CD14-positive monocyte (primary cell): ENCODE data around the gene GINS1. TPM values are rescaled to one million over a fixed set of nuclear protein-coding genes. Genes with fewer than 3 reads are reported as not detected.
"Not testable (repeated sequence)": the region's sequence is repeated elsewhere in the genome, so short reads cannot be mapped to it uniquely, and the experiment has no call there.

Source experiments
- DNase-seq, 3 donors: peaks; one replicate each; pipeline ENCODE4 v3.0.0-alpha.2; 2011 to 2022
- H2AFZ ChIP-seq: 2 replicates; pipeline ENCODE4 v1.6.0; 2012; ENCODE audit warnings: mild to moderate bottlenecking, low read depth, low read length, inconsistent platforms; ENCODE audit not compliant: insufficient read depth, poor library complexity, severe bottlenecking
- H3K27ac ChIP-seq, 2 donors: 1 replicate in 1 of 2; 2 replicates in 1 of 2; pipeline ENCODE4 v1.5.1; 2012 to 2013; ENCODE audit warnings: low read length in 2 of 2, control low read depth in 1 of 2, inconsistent platforms in 1 of 2, low read depth in 1 of 2, mild to moderate bottlenecking in 1 of 2
- H3K27me3 ChIP-seq, 2 donors: one replicate each; pipeline versions ENCODE4 v1.6.0 to v1.6.1; 2011 to 2013; ENCODE audit warnings: low read length in 2 of 2; ENCODE audit not compliant: control insufficient read depth in 2 of 2, insufficient read depth in 2 of 2
- H3K36me3 ChIP-seq, 2 donors: replicated peaks in 1 of 2; 1 replicate in 1 of 2; 2 replicates in 1 of 2; pipeline versions ENCODE4 v1.5.1 to v1.6.1; 2012 to 2013; ENCODE audit warnings: low read length in 2 of 2, control low read depth in 1 of 2, inconsistent platforms in 1 of 2, mild to moderate bottlenecking in 1 of 2; ENCODE audit not compliant: insufficient read depth in 2 of 2, control insufficient read depth in 1 of 2
- H3K4me1 ChIP-seq, 2 donors: 1 replicate in 1 of 2; 2 replicates in 1 of 2; pipeline versions ENCODE4 v1.5.1 to v1.6.1; 2012 to 2013; ENCODE audit warnings: low read length in 2 of 2, control low read depth in 1 of 2, inconsistent platforms in 1 of 2, mild to moderate bottlenecking in 1 of 2, moderate library complexity in 1 of 2; ENCODE audit not compliant: insufficient read depth in 2 of 2, control insufficient read depth in 1 of 2
- H3K4me2 ChIP-seq: replicated peaks from 2 replicates; pipeline ENCODE3; 2012; ENCODE audit warnings: low read length, moderate library complexity, mild to moderate bottlenecking; ENCODE audit not compliant: poor library complexity, severe bottlenecking; ENCODE audit errors: extremely low read depth
- H3K4me3 ChIP-seq, 3 experiments: fragments of 200-600 bp in 1 of 3; sonication (generic) in 1 of 3; replicated peaks in 1 of 3; 1 replicate in 2 of 3; 2 replicates in 1 of 3; pipeline ENCODE4 v1.5.1; 2011 to 2013; ENCODE audit warnings: low read length in 3 of 3, mild to moderate bottlenecking in 3 of 3, control low read depth in 2 of 3, low read depth in 2 of 3, inconsistent platforms in 1 of 3, moderate library complexity in 1 of 3
- H3K79me2 ChIP-seq: 2 replicates; pipeline ENCODE4 v1.6.0; 2012; ENCODE audit warnings: mild to moderate bottlenecking, control low read depth, inconsistent platforms, low read length, moderate library complexity; ENCODE audit not compliant: insufficient read depth
- H3K9ac ChIP-seq: 2 replicates; pipeline ENCODE4 v1.6.0; 2017; ENCODE audit warnings: low read length, mild to moderate bottlenecking; ENCODE audit not compliant: insufficient read depth, poor library complexity, severe bottlenecking
- H3K9me3 ChIP-seq, 2 donors: replicated peaks in 1 of 2; 1 replicate in 1 of 2; 2 replicates in 1 of 2; pipeline versions ENCODE4 v1.5.1 to v1.6.1; 2012 to 2013; ENCODE audit warnings: low read length in 2 of 2, control low read depth in 1 of 2; ENCODE audit not compliant: control insufficient read depth in 1 of 2, insufficient read depth in 1 of 2
- H4K20me1 ChIP-seq: 2 replicates; pipeline ENCODE4 v1.6.0; 2012; ENCODE audit warnings: mild to moderate bottlenecking, low read length, control low read depth, moderate library complexity; ENCODE audit not compliant: insufficient read depth
- H3K27ac Mint-ChIP-seq, 7 donors: one replicate each; pipeline ENCODE4 v1.8.0; 2020; ENCODE audit warnings: mild to moderate bottlenecking in 7 of 7, mixed read lengths in 7 of 7, moderate library complexity in 6 of 7, inconsistent platforms in 2 of 7
- H3K27me3 Mint-ChIP-seq, 3 donors: one replicate each; pipeline ENCODE4 v1.8.0; 2021 to 2022; ENCODE audit warnings: low read depth in 3 of 3, mild to moderate bottlenecking in 3 of 3, mixed read lengths in 3 of 3, moderate library complexity in 3 of 3, inconsistent platforms in 1 of 3
- H3K36me3 Mint-ChIP-seq, 2 donors: one replicate each; pipeline ENCODE4 v1.8.0; 2020; ENCODE audit warnings: mixed read lengths in 2 of 2, inconsistent platforms in 1 of 2, mild to moderate bottlenecking in 1 of 2
- H3K4me1 Mint-ChIP-seq: one replicate; pipeline ENCODE4 v1.8.0; 2020; ENCODE audit warnings: mild to moderate bottlenecking, mixed read lengths
- H3K4me3 Mint-ChIP-seq, 2 donors: one replicate each; pipeline ENCODE4 v1.8.0; 2020; ENCODE audit warnings: mild to moderate bottlenecking in 2 of 2, mixed read lengths in 2 of 2, moderate library complexity in 1 of 2
- H3K9me3 Mint-ChIP-seq, 7 donors: one replicate each; pipeline ENCODE4 v1.8.0; 2020 to 2022; ENCODE audit warnings: mixed read lengths in 7 of 7, mild to moderate bottlenecking in 6 of 7, moderate library complexity in 6 of 7, inconsistent platforms in 2 of 7
- WGBS: methylation state at CpG from one replicate; pipeline ENCODE4 v1.1.5; 2013; ENCODE audit warnings: missing lambda C conversion rate; ENCODE audit not compliant: insufficient coverage; 5-methylcytosine and 5-hydroxymethylcytosine counted together
- intact Hi-C, 2 donors: fragments of 100-400 bp; cut with micrococcal nuclease; formaldehyde crosslinking; loops; one replicate each; pipeline versions ENCODE4 v1.15.0 to v1.15.1; 2023
- polyA plus RNA-seq, 3 donors: library from polyadenylated mRNA; depleted of rRNA in 1 of 3; unstranded in 2 of 3; stranded (reverse) in 1 of 3; fragments of 300-500 nt in 2 of 3; fragments of >200 nt in 1 of 3; fragmentation: Illumina TruSeq in 2 of 3; gene quantifications; 1 replicate in 2 of 3; 2 replicates in 1 of 3; pipeline ENCODE4 v1.2.3, GENCODE V29; 2012 to 2021
- TF ChIP-seq, protein P1 (sequence below): fragments of 200-600 bp; IDR thresholded peaks from one replicate; pipeline ENCODE4 v1.8.0; 2022; ENCODE audit warnings: antibody characterized with exemption, mild to moderate bottlenecking

The GINS1 gene
- polyA plus RNA-seq, 3 donors, result 0.16 to 0.48 (median 0.28) TPM

GRCh38 chr20:25398376-25399036 lies 9.0 kb upstream of the GINS1 start:
- Histone ChIP-seq H3K9ac (no peak overlapping the region), H3K4me3 (no peak overlapping the region), H3K4me2 (no peak overlapping the region), H4K20me1 (no peaks in the 10 kb centered on the region), H2AFZ (no peak overlapping the region), H3K36me3 (no peaks in the 10 kb centered on the region), H3K27me3 (no peaks in the 10 kb centered on the region), H3K27ac (no peak overlapping the region), H3K9me3 (peaks cover 18 to 24% of the 10 kb centered on the region in 2 donors), H3K79me2 (no peaks in the 10 kb centered on the region), H3K4me1 (peaks cover 2 to 8% of the 10 kb centered on the region in 2 donors)
- H3K27ac Mint-ChIP-seq, result no peak overlapping the region
- TF ChIP-seq, protein P1, sequence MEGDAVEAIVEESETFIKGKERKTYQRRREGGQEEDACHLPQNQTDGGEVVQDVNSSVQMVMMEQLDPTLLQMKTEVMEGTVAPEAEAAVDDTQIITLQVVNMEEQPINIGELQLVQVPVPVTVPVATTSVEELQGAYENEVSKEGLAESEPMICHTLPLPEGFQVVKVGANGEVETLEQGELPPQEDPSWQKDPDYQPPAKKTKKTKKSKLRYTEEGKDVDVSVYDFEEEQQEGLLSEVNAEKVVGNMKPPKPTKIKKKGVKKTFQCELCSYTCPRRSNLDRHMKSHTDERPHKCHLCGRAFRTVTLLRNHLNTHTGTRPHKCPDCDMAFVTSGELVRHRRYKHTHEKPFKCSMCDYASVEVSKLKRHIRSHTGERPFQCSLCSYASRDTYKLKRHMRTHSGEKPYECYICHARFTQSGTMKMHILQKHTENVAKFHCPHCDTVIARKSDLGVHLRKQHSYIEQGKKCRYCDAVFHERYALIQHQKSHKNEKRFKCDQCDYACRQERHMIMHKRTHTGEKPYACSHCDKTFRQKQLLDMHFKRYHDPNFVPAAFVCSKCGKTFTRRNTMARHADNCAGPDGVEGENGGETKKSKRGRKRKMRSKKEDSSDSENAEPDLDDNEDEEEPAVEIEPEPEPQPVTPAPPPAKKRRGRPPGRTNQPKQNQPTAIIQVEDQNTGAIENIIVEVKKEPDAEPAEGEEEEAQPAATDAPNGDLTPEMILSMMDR, result no peak
- peaks cover 0 to 3% of the 10 kb centered on the region in 2 donors for H3K36me3 Mint-ChIP-seq
- no peak overlapping the region for H3K4me3 Mint-ChIP-seq
- peaks cover 3 to 4% (median 4%) of the 10 kb centered on the region in 3 donors for H3K27me3 Mint-ChIP-seq
- peak in 1 of 3 donors; percentile 25 for DNase-seq
- H3K9me3 Mint-ChIP-seq, result peaks cover 16 to 30% (median 27%) of the 10 kb centered on the region in 7 donors
- intact Hi-C loops, result loop anchor here (5.0 to 10.0 kb wide), 5 partner anchors 86 to 404 kb away; partner anchors contain the start of genes ACSS1 (in 1 of the 2) and APMAP (in 1 of the 2)
- 80% methylated on average over 1 of the region's 4 CpGs for WGBS
- peaks cover 9% of the 10 kb centered on the region for H3K4me1 Mint-ChIP-seq

DNA sequence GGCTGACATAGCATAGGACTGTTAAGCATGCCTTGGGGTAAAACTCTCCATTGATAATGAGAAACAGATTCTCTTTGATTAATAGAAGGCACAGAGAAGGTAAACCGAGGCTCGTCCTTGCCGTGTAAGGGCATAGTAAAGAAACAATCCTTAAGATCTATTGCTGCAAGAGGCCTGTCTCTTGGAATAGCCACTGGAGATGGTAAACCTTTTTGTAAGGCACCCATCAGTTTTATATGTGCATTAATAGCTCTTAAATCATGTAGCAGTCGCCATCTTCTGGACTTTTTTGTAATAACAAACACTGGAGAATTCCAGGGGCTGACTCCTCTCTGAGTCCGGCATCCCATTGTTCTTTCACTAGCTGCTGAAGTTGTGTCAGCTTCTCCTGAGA lies 8.4 kb upstream of the GINS1 start:
- no peak overlapping the region for H3K4me3 ChIP-seq
- no peaks in the 10 kb centered on the region for H4K20me1 ChIP-seq
- H3K4me3 Mint-ChIP-seq, result no peak overlapping the region
- no peak overlapping the region for H3K27ac ChIP-seq
- no CpG with 5 or more reads among the region's 5 CpGs for WGBS
- peak; percentile 38 to 59 (median 53) for DNase-seq
- H3K36me3 ChIP-seq, result no peaks in the 10 kb centered on the region
- H3K27ac Mint-ChIP-seq, result no peak overlapping the region
- peaks cover 3 to 4% (median 4%) of the 10 kb centered on the region in 3 donors for H3K27me3 Mint-ChIP-seq
- no peak overlapping the region for H3K9ac ChIP-seq
- H3K4me1 ChIP-seq, result peaks cover 2 to 8% of the 10 kb centered on the region in 2 donors
- H3K79me2 ChIP-seq, result no peaks in the 10 kb centered on the region
- TF ChIP-seq, protein P1, result peak; percentile 74
- H3K36me3 Mint-ChIP-seq, result peaks cover 0 to 3% of the 10 kb centered on the region in 2 donors
- peaks cover 20 to 29% of the 10 kb centered on the region in 2 donors for H3K9me3 ChIP-seq
- no peak overlapping the region for H3K4me2 ChIP-seq
- H3K4me1 Mint-ChIP-seq, result peaks cover 9% of the 10 kb centered on the region
- H3K9me3 Mint-ChIP-seq, result peaks cover 18 to 34% (median 32%) of the 10 kb centered on the region in 7 donors
- no peaks in the 10 kb centered on the region for H3K27me3 ChIP-seq
- H2AFZ ChIP-seq, result no peak overlapping the region
- intact Hi-C loops, result loop anchor here (5.0 to 10.0 kb wide), 5 partner anchors 87 to 404 kb away; partner anchors contain the start of genes ACSS1 (in 1 of the 2) and APMAP (in 1 of the 2)

DNA sequence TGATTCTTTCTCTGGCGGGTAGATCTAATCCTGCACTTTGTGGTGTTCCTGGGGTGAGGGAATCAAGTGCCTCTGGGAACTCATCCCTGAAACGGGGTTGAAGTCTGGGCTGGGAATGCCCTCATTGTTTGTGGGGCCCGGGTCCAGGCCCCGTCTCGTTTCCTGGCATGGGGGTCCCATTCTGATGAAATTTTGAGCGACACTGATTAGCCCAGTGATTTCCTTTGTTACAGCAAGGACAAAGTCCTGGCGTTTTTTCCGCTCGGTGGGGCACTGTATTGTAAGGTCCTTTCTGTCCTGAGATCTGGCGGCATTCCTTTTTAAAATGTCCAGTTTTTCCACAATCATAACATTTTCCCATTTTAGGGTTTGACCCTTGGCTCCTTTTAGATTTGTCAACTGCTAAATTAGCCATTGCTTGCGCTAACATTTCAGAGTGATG lies 7.2 kb upstream of the GINS1 start:
- H3K9ac ChIP-seq, H2AFZ ChIP-seq, H3K27ac Mint-ChIP-seq, H3K4me1 ChIP-seq, DNase-seq, H3K36me3 ChIP-seq, H3K4me2 ChIP-seq, H3K36me3 Mint-ChIP-seq, H3K27me3 ChIP-seq, H3K4me1 Mint-ChIP-seq, H3K79me2 ChIP-seq, H3K4me3 ChIP-seq, H3K4me3 Mint-ChIP-seq, H3K27me3 Mint-ChIP-seq, H3K27ac ChIP-seq, H4K20me1 ChIP-seq: not testable (repeated sequence)
- intact Hi-C loops, result loop anchor here in 1 of 2 donors (10.0 kb wide), 1 partner anchor 406 kb away; the partner anchor contains the start of gene APMAP
- peaks cover 26 to 34% of the 10 kb centered on the region in 2 donors for H3K9me3 ChIP-seq
- peaks cover 23 to 44% (median 37%) of the 10 kb centered on the region in 7 donors for H3K9me3 Mint-ChIP-seq
- WGBS, result 92% methylated on average over 6 of the region's 11 CpGs
